ENCODE data around the gene GALNT16.
A peak's percentile ranks its signal among the peaks of the same experiment; 100 is the strongest.

GALNT16 gene

DNA sequence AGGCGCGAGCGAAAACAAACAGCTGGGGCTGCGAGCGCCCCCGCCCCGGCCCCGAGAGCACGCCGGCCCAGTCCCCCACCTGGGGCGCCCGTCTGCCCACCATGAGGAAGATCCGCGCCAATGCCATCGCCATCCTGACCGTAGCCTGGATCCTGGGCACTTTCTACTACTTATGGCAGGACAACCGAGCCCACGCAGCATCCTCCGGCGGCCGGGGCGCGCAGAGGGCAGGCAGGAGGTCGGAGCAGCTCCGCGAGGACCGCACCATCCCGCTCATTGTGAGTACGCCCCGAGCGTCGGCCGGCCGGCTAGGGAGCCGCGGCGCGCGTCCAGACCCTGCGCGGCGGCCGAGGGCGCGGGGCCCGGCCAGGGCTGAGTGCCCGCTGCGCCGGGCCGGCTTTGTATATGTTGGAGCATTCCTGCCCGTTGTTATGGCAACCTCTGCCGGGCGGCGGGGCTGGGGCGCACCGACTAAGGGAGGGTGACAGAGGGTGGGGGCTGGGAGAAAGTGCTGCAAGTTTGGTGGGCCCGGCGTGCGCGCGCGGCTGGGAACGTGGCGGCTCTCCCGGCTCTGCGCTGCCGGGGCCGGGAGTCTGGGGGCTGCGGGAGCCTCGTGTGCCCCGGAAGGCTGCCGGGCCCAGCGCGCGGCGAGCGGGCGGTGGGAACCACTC lies 367 bp downstream of the GALNT16 start:
- TF ChIP-seq ESRRG (CRISPR knock-in tag; IDR thresholded peaks at IDR 0.05) (no peak), TOX (CRISPR knock-in tag; IDR thresholded peaks at IDR 0.05; ENCODE audit: borderline replicate concordance) (no peak), ISL1 (CRISPR knock-in tag; IDR thresholded peaks at IDR 0.05) (no peak), TCF4 (CRISPR knock-in tag; IDR thresholded peaks at IDR 0.05; ENCODE audit: borderline replicate concordance) (no peak), ZNF565 (CRISPR knock-in tag; conservative IDR thresholded peaks at IDR 0.05; ENCODE audit: low read depth) (no peak)
- TF ChIP-seq, protein P1, sequence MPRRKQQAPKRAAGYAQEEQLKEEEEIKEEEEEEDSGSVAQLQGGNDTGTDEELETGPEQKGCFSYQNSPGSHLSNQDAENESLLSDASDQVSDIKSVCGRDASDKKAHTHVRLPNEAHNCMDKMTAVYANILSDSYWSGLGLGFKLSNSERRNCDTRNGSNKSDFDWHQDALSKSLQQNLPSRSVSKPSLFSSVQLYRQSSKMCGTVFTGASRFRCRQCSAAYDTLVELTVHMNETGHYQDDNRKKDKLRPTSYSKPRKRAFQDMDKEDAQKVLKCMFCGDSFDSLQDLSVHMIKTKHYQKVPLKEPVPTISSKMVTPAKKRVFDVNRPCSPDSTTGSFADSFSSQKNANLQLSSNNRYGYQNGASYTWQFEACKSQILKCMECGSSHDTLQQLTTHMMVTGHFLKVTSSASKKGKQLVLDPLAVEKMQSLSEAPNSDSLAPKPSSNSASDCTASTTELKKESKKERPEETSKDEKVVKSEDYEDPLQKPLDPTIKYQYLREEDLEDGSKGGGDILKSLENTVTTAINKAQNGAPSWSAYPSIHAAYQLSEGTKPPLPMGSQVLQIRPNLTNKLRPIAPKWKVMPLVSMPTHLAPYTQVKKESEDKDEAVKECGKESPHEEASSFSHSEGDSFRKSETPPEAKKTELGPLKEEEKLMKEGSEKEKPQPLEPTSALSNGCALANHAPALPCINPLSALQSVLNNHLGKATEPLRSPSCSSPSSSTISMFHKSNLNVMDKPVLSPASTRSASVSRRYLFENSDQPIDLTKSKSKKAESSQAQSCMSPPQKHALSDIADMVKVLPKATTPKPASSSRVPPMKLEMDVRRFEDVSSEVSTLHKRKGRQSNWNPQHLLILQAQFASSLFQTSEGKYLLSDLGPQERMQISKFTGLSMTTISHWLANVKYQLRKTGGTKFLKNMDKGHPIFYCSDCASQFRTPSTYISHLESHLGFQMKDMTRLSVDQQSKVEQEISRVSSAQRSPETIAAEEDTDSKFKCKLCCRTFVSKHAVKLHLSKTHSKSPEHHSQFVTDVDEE (CRISPR knock-in tag; IDR thresholded peaks at IDR 0.05) = no peak
- TF ChIP-seq, protein P2, sequence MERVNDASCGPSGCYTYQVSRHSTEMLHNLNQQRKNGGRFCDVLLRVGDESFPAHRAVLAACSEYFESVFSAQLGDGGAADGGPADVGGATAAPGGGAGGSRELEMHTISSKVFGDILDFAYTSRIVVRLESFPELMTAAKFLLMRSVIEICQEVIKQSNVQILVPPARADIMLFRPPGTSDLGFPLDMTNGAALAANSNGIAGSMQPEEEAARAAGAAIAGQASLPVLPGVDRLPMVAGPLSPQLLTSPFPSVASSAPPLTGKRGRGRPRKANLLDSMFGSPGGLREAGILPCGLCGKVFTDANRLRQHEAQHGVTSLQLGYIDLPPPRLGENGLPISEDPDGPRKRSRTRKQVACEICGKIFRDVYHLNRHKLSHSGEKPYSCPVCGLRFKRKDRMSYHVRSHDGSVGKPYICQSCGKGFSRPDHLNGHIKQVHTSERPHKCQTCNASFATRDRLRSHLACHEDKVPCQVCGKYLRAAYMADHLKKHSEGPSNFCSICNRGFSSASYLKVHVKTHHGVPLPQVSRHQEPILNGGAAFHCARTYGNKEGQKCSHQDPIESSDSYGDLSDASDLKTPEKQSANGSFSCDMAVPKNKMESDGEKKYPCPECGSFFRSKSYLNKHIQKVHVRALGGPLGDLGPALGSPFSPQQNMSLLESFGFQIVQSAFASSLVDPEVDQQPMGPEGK (CRISPR knock-in tag; IDR thresholded peaks at IDR 0.05; ENCODE audit: borderline replicate concordance) = no peak
- peak; percentile 45 for ATAC-seq

DNA sequence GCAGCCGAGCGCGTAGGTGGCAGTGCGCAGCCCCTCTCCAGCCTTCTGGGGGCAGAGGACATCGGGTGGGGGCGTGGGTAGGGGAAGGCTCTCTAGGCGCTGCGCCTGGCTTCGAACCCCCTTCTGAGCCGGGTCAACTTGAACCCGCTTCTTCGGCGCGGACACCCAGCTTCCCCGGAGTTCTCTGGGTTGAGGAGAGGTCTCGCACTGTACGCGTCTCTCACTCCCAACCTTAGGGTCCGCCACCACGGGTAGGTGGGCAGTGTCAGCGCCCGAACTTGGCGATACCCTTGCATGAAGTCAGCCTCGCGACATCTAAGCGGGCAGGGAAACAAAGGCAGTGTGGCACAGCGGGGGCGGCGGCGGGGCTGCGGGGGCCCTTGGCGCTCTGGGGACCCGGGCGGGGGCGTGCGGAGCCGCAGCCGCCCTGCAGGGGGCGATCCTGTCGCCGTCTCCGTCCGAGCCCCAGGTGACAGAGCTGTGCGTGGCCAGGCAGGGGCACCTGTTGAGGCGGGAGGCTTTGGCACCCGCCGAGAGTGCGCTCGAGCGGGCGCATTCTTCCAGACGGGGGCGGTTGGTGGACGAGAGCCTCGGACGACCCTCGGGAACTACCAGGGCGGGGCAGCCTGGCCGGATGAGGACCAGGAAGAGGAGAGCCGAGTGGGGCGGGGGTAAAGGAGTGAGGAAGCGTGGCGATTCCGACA lies 1.1 kb downstream of the GALNT16 start:
- peak; percentile 38 for ATAC-seq
- no peak for TF ChIP-seq SNAI2 (CRISPR knock-in tag; IDR thresholded peaks at IDR 0.05)
- TF ChIP-seq ZFP3 (CRISPR knock-in tag; IDR thresholded peaks at IDR 0.05) = no peak
- no peak for TF ChIP-seq TOX (CRISPR knock-in tag; IDR thresholded peaks at IDR 0.05; ENCODE audit: borderline replicate concordance)
- TF ChIP-seq ZNF70 (CRISPR knock-in tag; IDR thresholded peaks at IDR 0.05) = no peak
- TF ChIP-seq CSDC2 (CRISPR knock-in tag; IDR thresholded peaks at IDR 0.05) = no peak
- TF ChIP-seq ZC3H10 (CRISPR knock-in tag; IDR thresholded peaks at IDR 0.05) = no peak
- TF ChIP-seq, protein P3, sequence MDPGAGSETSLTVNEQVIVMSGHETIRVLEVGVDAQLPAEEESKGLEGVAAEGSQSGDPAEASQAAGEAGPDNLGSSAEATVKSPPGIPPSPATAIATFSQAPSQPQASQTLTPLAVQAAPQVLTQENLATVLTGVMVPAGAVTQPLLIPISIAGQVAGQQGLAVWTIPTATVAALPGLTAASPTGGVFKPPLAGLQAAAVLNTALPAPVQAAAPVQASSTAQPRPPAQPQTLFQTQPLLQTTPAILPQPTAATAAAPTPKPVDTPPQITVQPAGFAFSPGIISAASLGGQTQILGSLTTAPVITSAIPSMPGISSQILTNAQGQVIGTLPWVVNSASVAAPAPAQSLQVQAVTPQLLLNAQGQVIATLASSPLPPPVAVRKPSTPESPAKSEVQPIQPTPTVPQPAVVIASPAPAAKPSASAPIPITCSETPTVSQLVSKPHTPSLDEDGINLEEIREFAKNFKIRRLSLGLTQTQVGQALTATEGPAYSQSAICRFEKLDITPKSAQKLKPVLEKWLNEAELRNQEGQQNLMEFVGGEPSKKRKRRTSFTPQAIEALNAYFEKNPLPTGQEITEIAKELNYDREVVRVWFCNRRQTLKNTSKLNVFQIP (CRISPR knock-in tag; IDR thresholded peaks at IDR 0.05; ENCODE audit: borderline replicate concordance, low read depth) = no peak
- TF ChIP-seq GLIS3 (CRISPR knock-in tag; IDR thresholded peaks at IDR 0.05) = no peak
- TF ChIP-seq ZNF565 (CRISPR knock-in tag; conservative IDR thresholded peaks at IDR 0.05; ENCODE audit: low read depth) = no peak
- TF ChIP-seq RARB (CRISPR knock-in tag; IDR thresholded peaks at IDR 0.05) = no peak
- TF ChIP-seq PPARA (CRISPR knock-in tag; IDR thresholded peaks at IDR 0.05; ENCODE audit: borderline replicate concordance) = no peak
- no peak for TF ChIP-seq TCF4 (CRISPR knock-in tag; IDR thresholded peaks at IDR 0.05; ENCODE audit: borderline replicate concordance)

DNA sequence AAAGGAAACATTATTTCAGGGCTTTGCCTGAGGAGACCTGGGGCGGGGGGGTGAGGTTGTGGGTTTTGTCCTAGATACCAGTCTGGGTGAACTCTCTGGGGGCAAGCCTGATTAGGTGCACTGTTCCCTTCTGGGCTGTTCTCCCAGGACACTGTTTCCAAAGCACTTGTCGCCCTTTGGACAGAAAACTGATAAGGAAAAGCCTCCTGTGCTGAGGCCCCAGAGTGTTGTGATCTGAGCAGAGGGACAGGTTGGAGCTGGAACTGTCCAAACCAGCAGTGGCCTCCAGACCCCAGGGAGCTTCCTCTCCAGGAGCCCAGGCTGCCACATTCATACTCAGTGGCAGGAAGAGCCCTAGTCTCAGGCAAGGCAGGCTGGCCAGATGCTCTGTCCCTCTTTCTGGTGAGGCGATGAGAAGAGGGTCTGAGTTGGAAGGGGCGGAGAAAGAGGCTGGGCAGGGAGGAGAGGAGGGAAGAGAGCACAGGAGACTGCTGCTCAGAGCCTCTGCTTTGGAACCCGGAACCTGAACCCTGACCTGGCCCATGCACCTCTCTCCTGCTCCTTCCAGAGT lies 1.9 kb downstream of the GALNT16 start:
- peak; percentile 35 for ATAC-seq
- TF ChIP-seq, protein P4, sequence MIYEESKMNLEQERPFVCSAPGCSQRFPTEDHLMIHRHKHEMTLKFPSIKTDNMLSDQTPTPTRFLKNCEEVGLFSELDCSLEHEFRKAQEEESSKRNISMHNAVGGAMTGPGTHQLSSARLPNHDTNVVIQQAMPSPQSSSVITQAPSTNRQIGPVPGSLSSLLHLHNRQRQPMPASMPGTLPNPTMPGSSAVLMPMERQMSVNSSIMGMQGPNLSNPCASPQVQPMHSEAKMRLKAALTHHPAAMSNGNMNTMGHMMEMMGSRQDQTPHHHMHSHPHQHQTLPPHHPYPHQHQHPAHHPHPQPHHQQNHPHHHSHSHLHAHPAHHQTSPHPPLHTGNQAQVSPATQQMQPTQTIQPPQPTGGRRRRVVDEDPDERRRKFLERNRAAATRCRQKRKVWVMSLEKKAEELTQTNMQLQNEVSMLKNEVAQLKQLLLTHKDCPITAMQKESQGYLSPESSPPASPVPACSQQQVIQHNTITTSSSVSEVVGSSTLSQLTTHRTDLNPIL (CRISPR knock-in tag; IDR thresholded peaks at IDR 0.05; ENCODE audit: low read depth) = no peak
- TF ChIP-seq, protein P5, sequence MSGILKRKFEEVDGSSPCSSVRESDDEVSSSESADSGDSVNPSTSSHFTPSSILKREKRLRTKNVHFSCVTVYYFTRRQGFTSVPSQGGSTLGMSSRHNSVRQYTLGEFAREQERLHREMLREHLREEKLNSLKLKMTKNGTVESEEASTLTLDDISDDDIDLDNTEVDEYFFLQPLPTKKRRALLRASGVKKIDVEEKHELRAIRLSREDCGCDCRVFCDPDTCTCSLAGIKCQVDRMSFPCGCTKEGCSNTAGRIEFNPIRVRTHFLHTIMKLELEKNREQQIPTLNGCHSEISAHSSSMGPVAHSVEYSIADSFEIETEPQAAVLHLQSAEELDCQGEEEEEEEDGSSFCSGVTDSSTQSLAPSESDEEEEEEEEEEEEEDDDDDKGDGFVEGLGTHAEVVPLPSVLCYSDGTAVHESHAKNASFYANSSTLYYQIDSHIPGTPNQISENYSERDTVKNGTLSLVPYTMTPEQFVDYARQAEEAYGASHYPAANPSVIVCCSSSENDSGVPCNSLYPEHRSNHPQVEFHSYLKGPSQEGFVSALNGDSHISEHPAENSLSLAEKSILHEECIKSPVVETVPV (CRISPR knock-in tag; IDR thresholded peaks at IDR 0.05) = no peak
- no peak for TF ChIP-seq TOX (CRISPR knock-in tag; IDR thresholded peaks at IDR 0.05; ENCODE audit: borderline replicate concordance)
- no peak for TF ChIP-seq ZC3H10 (CRISPR knock-in tag; IDR thresholded peaks at IDR 0.05)
- TF ChIP-seq GLIS3 (CRISPR knock-in tag; IDR thresholded peaks at IDR 0.05) = no peak

Measured in SK-N-SH treated with all-trans-retinoic acid at 6 μM for 48 hours (cell line).